ENCODE results near the gene SYNJ2. TPM values are rescaled to one million over a fixed set of nuclear protein-coding genes. Genes with fewer than 3 reads are reported as not detected.

SYNJ2 gene
- total RNA-seq, 2 experiments from 2014 or later: 26.2 to 32.1 TPM

DNA sequence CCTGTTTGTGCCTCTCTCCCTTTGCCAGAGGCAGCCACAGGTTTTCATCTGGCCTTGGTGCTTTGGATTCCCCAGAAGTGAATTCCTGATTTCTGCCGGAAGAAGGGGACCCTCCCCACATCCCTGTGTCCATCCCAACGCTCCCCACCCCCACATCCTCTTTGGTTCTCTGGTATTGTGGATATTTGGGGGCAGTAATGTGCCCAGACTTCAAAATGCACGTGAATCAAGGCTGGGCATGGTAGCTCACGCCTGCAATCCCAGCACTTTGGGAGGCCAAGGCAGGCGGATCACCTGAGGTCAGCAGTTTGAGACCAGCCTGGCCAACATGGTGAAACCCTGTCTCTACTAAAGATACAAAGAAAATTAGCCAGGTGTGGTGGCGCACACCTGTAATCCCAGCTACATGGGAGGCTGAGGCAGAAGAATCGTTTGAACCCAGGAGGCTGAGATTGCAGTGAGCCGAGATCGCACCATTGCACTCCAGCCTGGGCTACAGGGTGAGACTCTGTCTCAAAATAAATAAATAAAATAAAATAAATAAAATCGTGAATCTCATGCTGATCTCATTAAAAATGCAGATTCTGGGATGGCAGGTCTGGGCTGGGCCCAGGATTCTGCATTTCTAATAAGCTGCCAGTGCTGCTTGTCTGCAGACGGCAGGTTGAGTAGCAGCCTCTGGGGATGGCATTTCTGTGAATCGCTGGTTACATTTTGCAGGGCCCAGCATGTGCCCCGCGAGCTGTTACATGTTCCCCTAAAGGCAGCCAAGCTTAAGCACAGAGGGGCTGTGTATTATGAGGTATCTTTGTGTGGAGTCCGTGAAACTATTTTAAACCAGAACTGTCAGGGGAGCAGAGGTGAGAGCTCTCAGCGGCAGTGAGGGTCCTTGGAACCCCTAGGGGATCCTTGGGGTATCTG, 49.0 kb downstream of the SYNJ2 start:
- DNase-seq (no peak), ATAC-seq (ENCODE audit: low read depth) (no peak)
- Mint-ChIP-seq H3K27me3 (no peaks in the 10 kb centered on the region), H3K36me3 (peaks cover 35% of the 10 kb centered on the region), H3K4me3 (peak overlapping the region; percentile 16), H3K27ac (peak overlapping the region; percentile 69), H3K4me1 (peaks cover 42% of the 10 kb centered on the region), H3K9me3 (no peaks in the 10 kb centered on the region)
- POLR2A ChIA-PET: interaction anchor here (0.7 to 2.1 kb wide), 4 partner anchors 11 to 46 kb away, joined by 3 to 15 read pairs (median 4); no protein-coding TSS in a partner anchor

DNA sequence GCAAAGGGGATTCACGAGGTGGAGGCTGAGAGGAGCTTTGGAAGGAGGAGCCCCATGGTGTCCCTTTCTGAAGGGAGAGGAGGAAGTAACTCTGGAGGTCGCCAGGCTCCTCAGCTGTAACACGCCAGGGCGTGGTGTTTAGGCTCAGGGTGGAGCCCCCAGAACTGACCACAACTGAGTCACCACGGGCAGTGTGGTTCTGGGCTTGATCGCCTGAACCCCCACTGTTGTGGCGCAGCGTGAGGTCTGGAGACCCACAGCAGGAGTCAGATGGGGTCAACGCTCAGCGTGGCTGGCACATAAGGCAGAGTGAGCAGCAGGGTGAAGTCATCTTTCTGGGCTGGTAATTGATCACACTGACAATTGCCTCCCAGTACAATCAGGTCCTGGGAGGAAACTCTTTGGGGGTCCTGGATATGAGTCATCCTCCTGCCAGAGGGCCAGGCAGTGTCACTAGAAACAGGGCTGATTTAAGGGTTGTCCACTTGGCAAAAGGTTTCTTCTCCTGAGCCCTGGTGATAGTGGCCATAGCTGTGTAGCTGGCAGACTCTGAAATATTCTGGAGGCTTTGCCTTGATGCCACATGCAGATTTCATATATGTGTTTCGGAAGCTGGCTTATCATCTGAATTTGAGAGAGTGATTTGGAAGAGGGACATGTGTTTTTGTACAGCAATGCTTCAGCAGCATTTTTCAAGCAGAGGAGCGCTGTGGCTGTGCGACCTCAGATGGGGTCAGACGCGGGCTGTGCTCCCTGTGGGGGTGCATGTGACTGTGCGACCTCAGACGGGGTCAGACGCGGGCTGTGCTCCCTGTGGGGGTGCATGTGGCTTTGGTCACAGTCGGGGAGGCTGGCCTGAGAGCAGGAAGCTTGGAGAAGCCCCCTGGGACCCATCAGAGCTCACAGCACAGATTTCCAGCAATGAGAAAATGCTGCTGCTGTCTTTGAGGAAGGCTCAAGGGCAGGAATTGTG, 50.0 kb downstream of the SYNJ2 start:
- H3K9me3 Mint-ChIP-seq: no peaks in the 10 kb centered on the region
- ATAC-seq (ENCODE audit: low read depth) (peak; percentile 48), DNase-seq (peak; percentile 71)
- peak overlapping the region; percentile 69 for H3K27ac Mint-ChIP-seq
- H3K36me3 Mint-ChIP-seq: peaks cover 44% of the 10 kb centered on the region
- POLR2A ChIA-PET: interaction anchor here (0.7 to 2.1 kb wide), 4 partner anchors 12 to 47 kb away, joined by 3 to 15 read pairs (median 4); no protein-coding TSS in a partner anchor
- H3K27me3 Mint-ChIP-seq: no peaks in the 10 kb centered on the region
- peaks cover 38% of the 10 kb centered on the region for H3K4me1 Mint-ChIP-seq
- peak overlapping the region; percentile 16 for H3K4me3 Mint-ChIP-seq

DNA sequence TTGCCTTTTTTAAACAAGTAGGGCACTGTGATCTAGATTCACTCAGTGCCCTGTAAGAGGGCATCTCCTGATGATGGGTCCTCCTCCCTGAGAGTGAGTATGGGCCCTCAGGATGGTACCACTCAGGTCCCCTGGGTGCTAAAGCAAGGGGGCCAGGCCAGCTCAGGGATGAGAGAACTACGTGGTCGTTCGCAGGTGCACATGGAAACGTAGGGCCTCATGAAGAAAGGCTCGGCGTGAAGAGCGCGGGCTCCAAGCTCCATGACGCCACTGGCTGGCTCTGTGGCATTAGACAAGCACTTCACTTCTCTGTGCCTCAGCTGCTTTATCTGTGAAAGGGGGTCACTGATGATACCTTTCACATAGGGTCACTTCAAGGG, 50.7 kb downstream of the SYNJ2 start:
- Mint-ChIP-seq H3K4me1 (peaks cover 31% of the 10 kb centered on the region), H3K36me3 (peaks cover 44% of the 10 kb centered on the region), H3K4me3 (no peak overlapping the region), H3K9me3 (no peaks in the 10 kb centered on the region), H3K27ac (no peak overlapping the region), H3K27me3 (no peaks in the 10 kb centered on the region)
- ATAC-seq (ENCODE audit: low read depth) (no peak), DNase-seq (no peak)
- POLR2A ChIA-PET: interaction anchor here (2.1 kb wide), 1 partner anchor 15 kb away, joined by 15 read pairs; no protein-coding TSS in a partner anchor

- ATAC-seq (ENCODE audit: low read depth): no peak
- no peak for DNase-seq
- Mint-ChIP-seq H3K27me3 (no peaks in the 10 kb centered on the region), H3K4me1 (peaks cover 23% of the 10 kb centered on the region), H3K36me3 (peaks cover 44% of the 10 kb centered on the region), H3K27ac (no peak overlapping the region), H3K9me3 (no peaks in the 10 kb centered on the region), H3K4me3 (no peak overlapping the region)
- POLR2A ChIA-PET: no interaction called here
These were observed 51.6 kb downstream of the SYNJ2 start for GRCh38 chr6:158033077-158033750.

- Mint-ChIP-seq H3K27ac (no peak overlapping the region), H3K36me3 (peaks cover 46% of the 10 kb centered on the region)
- POLR2A ChIA-PET: no interaction called here
These were observed 52.4 kb downstream of the SYNJ2 start for GRCh38 chr6:158033751-158034702.

DNA sequence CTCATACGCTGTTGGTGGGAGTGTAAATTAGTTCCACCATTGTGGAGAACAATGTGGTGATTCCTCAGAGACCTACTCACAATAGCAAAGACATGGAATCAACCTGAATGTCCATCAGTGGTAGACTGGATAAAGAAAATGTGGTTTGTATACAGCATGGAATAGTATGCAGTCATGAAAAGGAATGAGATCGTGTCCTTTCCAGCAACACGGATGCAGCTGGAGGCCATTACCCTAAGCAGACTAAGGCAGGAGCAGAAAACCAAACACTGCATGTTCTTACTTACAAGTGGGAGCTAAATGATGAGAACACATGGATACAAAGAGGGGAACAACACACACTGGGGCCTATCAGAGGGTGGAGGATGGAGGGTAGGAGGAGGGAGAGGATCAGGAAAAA, 54.6 kb downstream of the SYNJ2 start:
- Mint-ChIP-seq H3K4me3 (no peak overlapping the region), H3K4me1 (peaks cover 31% of the 10 kb centered on the region), H3K27me3 (no peaks in the 10 kb centered on the region), H3K9me3 (no peaks in the 10 kb centered on the region), H3K36me3 (peaks cover 37% of the 10 kb centered on the region), H3K27ac (no peak overlapping the region)
- ATAC-seq (ENCODE audit: low read depth) (no peak), DNase-seq (no peak)
- POLR2A ChIA-PET: interaction anchor here (2.2 kb wide), 1 partner anchor 10 kb away, joined by 6 read pairs; no protein-coding TSS in a partner anchor

More at GRCh38 chr6:158033751-158034702, 52.4 kb downstream of the SYNJ2 start:
- H3K4me1 Mint-ChIP-seq: peaks cover 25% of the 10 kb centered on the region
- no peak for ATAC-seq (ENCODE audit: low read depth)
- no peak for DNase-seq
- no peaks in the 10 kb centered on the region for H3K27me3 Mint-ChIP-seq
- H3K9me3 Mint-ChIP-seq: no peaks in the 10 kb centered on the region
- no peak overlapping the region for H3K4me3 Mint-ChIP-seq

- H3K9me3 Mint-ChIP-seq: no peaks in the 10 kb centered on the region
- no peak for ATAC-seq (ENCODE audit: low read depth)
- POLR2A ChIA-PET: no interaction called here
- H3K27ac Mint-ChIP-seq: no peak overlapping the region
- peaks cover 24% of the 10 kb centered on the region for H3K4me1 Mint-ChIP-seq
- DNase-seq: no peak
- peaks cover 34% of the 10 kb centered on the region for H3K36me3 Mint-ChIP-seq
- H3K27me3 Mint-ChIP-seq: no peaks in the 10 kb centered on the region
- no peak overlapping the region for H3K4me3 Mint-ChIP-seq
These were observed 55.4 kb downstream of the SYNJ2 start for GRCh38 chr6:158037021-158037420.

DNA sequence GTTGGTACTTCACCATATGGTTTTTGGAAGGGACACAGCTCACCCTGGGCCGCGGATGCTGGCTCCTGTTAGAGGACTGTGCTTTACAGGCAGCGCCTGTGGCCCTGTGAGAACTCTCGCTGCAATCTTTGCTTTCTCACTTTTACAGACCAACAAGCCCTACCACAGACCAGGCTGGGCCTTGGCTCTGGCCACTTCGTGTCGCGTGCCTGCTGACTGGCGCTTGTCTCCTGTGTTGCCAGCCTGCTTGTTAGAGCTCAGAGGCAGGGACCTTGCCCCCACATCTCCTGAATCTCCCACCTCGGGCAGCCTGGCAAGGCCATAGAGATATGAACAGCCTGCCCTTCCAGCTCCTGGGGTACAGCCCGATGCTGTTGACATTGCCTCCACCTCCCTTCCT, 56.1 kb downstream of the SYNJ2 start:
- Mint-ChIP-seq H3K9me3 (no peaks in the 10 kb centered on the region), H3K4me1 (peaks cover 23% of the 10 kb centered on the region), H3K27ac (no peak overlapping the region), H3K36me3 (peaks cover 36% of the 10 kb centered on the region), H3K27me3 (no peaks in the 10 kb centered on the region), H3K4me3 (no peak overlapping the region)
- POLR2A ChIA-PET: no interaction called here
- DNase-seq (no peak), ATAC-seq (ENCODE audit: low read depth) (no peak)

GRCh38 chr6:158038291-158039177, 56.9 kb downstream of the SYNJ2 start:
- Mint-ChIP-seq H3K36me3 (peaks cover 37% of the 10 kb centered on the region), H3K4me1 (peaks cover 23% of the 10 kb centered on the region), H3K27ac (no peak overlapping the region), H3K27me3 (no peaks in the 10 kb centered on the region), H3K4me3 (no peak overlapping the region), H3K9me3 (no peaks in the 10 kb centered on the region)
- ATAC-seq (ENCODE audit: low read depth): no peak
- POLR2A ChIA-PET: interaction anchor here (1.6 kb wide), 1 partner anchor 12 kb away, joined by 4 read pairs; no protein-coding TSS in a partner anchor
- DNase-seq: no peak

- no peak overlapping the region for H3K4me3 Mint-ChIP-seq
- peak overlapping the region; percentile 30 for H3K27ac Mint-ChIP-seq
- H3K36me3 Mint-ChIP-seq: peaks cover 34% of the 10 kb centered on the region
- no peak for ATAC-seq (ENCODE audit: low read depth)
- no peak for DNase-seq
- H3K27me3 Mint-ChIP-seq: no peaks in the 10 kb centered on the region
- POLR2A ChIA-PET: interaction anchor here (1.6 kb wide), 1 partner anchor 13 kb away, joined by 4 read pairs; no protein-coding TSS in a partner anchor
- H3K9me3 Mint-ChIP-seq: no peaks in the 10 kb centered on the region
- peaks cover 23% of the 10 kb centered on the region for H3K4me1 Mint-ChIP-seq
These were observed 57.5 kb downstream of the SYNJ2 start for GRCh38 chr6:158039178-158039557.

- Mint-ChIP-seq H3K27ac (peak overlapping the region; percentile 30), H3K27me3 (no peaks in the 10 kb centered on the region), H3K4me3 (no peak overlapping the region), H3K4me1 (peaks cover 23% of the 10 kb centered on the region), H3K9me3 (no peaks in the 10 kb centered on the region), H3K36me3 (peaks cover 32% of the 10 kb centered on the region)
- POLR2A ChIA-PET: interaction anchor here (1.6 kb wide), 1 partner anchor 13 kb away, joined by 4 read pairs; no protein-coding TSS in a partner anchor
- ATAC-seq (ENCODE audit: low read depth): peak; percentile 84
- peak; percentile 31 for DNase-seq
These were observed 57.9 kb downstream of the SYNJ2 start for GRCh38 chr6:158039571-158040050.

All from activated naive CD8-positive, alpha-beta T cell treated with anti-CD3 and anti-CD28 coated beads, Interleukin-2, amount 10 ng/mL, durations not matched to agents 7 days and 5 days (primary cell).